ENCODE results near the gene CCT6B. TPM values are rescaled to one million over a fixed set of nuclear protein-coding genes. Genes with fewer than 3 reads are reported as not detected.
"Not testable (repeated sequence)": the region's sequence is repeated elsewhere in the genome, so short reads cannot be mapped to it uniquely, and the experiment has no call there.

Gene CCT6B
- total RNA-seq, 1 donor from 2014 or later: 3.1 TPM

- Histone ChIP-seq H3K27ac (ENCODE audit: low read depth, low read length) (peak overlapping the region; percentile 96), H3K9ac (ENCODE audit: low read depth in 1 of 3, low read length in 3 of 3) (peak overlapping the region; percentile 69 to 91 (median 86)), H3K4me3 (ENCODE audit: low read length in 3 of 3) (peak overlapping the region; percentile 68 to 81 (median 79)), H3K36me3 (ENCODE audit: control insufficient read depth in 3 of 3, insufficient read depth in 3 of 3, low read length in 3 of 3) (peaks cover 2 to 13% (median 10%) of the 10 kb centered on the region in 3 donors), H3K27me3 (ENCODE audit: control insufficient read depth in 3 of 3, insufficient read depth in 3 of 3, low read length in 3 of 3) (no peaks in the 10 kb centered on the region), H3K4me1 (ENCODE audit: control insufficient read depth in 3 of 3, insufficient read depth in 3 of 3, low read length in 3 of 3) (peaks cover 13 to 27% (median 19%) of the 10 kb centered on the region in 3 donors), H3K9me3 (ENCODE audit: control insufficient read depth in 3 of 3, low read length in 3 of 3) (no peaks in the 10 kb centered on the region)
These were observed 20.4 kb upstream of the CCT6B start for GRCh38 chr17:34981538-34982241.

- H3K27ac ChIP-seq (ENCODE audit: low read depth, low read length): peak overlapping the region; percentile 96
- H3K9ac ChIP-seq (ENCODE audit: low read depth in 1 of 3, low read length in 3 of 3): peak overlapping the region; percentile 69 to 91 (median 86)
- H3K4me3 ChIP-seq (ENCODE audit: low read length in 3 of 3): peak overlapping the region; percentile 68 to 81 (median 79)
- H3K36me3 ChIP-seq (ENCODE audit: control insufficient read depth in 3 of 3, insufficient read depth in 3 of 3, low read length in 3 of 3): peaks cover 2 to 7% (median 7%) of the 10 kb centered on the region in 3 donors
- peaks cover 13 to 27% (median 19%) of the 10 kb centered on the region in 3 donors for H3K4me1 ChIP-seq (ENCODE audit: control insufficient read depth in 3 of 3, insufficient read depth in 3 of 3, low read length in 3 of 3)
- H3K9me3 ChIP-seq (ENCODE audit: control insufficient read depth in 3 of 3, low read length in 3 of 3): no peaks in the 10 kb centered on the region
- H3K27me3 ChIP-seq (ENCODE audit: control insufficient read depth in 3 of 3, insufficient read depth in 3 of 3, low read length in 3 of 3): no peaks in the 10 kb centered on the region
These were observed 19.6 kb upstream of the CCT6B start for GRCh38 chr17:34980681-34981537.

GRCh38 chr17:34980353-34980680, 19.1 kb upstream of the CCT6B start, which contains the start of gene LIG3:
Gene LIG3, plus strand, starts transcription at chr17:34980512. Its CDS starts 2,494 bp downstream, at chr17:34983006.
- peak within 1 kb of the TSS; percentile 68 to 81 (median 79) for H3K4me3 ChIP-seq (ENCODE audit: low read length in 3 of 3)
- H3K9me3 ChIP-seq (ENCODE audit: control insufficient read depth in 3 of 3, low read length in 3 of 3): no peaks in the 10 kb centered on the region
- no peaks in the 10 kb centered on the region for H3K27me3 ChIP-seq (ENCODE audit: control insufficient read depth in 3 of 3, insufficient read depth in 3 of 3, low read length in 3 of 3)
- peak within 1 kb of the TSS; percentile 96 for H3K27ac ChIP-seq (ENCODE audit: low read depth, low read length)
- peak within 1 kb of the TSS; percentile 69 to 91 (median 86) for H3K9ac ChIP-seq (ENCODE audit: low read depth in 1 of 3, low read length in 3 of 3)
- peaks cover 13 to 27% (median 19%) of the 10 kb centered on the region in 3 donors for H3K4me1 ChIP-seq (ENCODE audit: control insufficient read depth in 3 of 3, insufficient read depth in 3 of 3, low read length in 3 of 3)
- H3K36me3 ChIP-seq (ENCODE audit: control insufficient read depth in 3 of 3, insufficient read depth in 3 of 3, low read length in 3 of 3): peaks cover 2 to 7% (median 2%) of the 10 kb centered on the region in 3 donors

- peak overlapping the region; percentile 69 to 91 (median 86) for H3K9ac ChIP-seq (ENCODE audit: low read depth in 1 of 3, low read length in 3 of 3)
- H3K4me1 ChIP-seq (ENCODE audit: control insufficient read depth in 3 of 3, insufficient read depth in 3 of 3, low read length in 3 of 3): peaks cover 13 to 27% (median 19%) of the 10 kb centered on the region in 3 donors
- peaks cover 2 to 7% (median 2%) of the 10 kb centered on the region in 3 donors for H3K36me3 ChIP-seq (ENCODE audit: control insufficient read depth in 3 of 3, insufficient read depth in 3 of 3, low read length in 3 of 3)
- H3K9me3 ChIP-seq (ENCODE audit: control insufficient read depth in 3 of 3, low read length in 3 of 3): no peaks in the 10 kb centered on the region
- peak overlapping the region; percentile 68 to 79 (median 70) for H3K4me3 ChIP-seq (ENCODE audit: low read length in 3 of 3)
- H3K27me3 ChIP-seq (ENCODE audit: control insufficient read depth in 3 of 3, insufficient read depth in 3 of 3, low read length in 3 of 3): no peaks in the 10 kb centered on the region
- H3K27ac ChIP-seq (ENCODE audit: low read depth, low read length): peak overlapping the region; percentile 96
These were observed 18.5 kb upstream of the CCT6B start for GRCh38 chr17:34979650-34980352.

GRCh38 chr17:34979153-34979552, 17.9 kb upstream of the CCT6B start:
- peaks cover 2 to 5% (median 2%) of the 10 kb centered on the region in 3 donors for H3K36me3 ChIP-seq (ENCODE audit: control insufficient read depth in 3 of 3, insufficient read depth in 3 of 3, low read length in 3 of 3)
- no peaks in the 10 kb centered on the region for H3K27me3 ChIP-seq (ENCODE audit: control insufficient read depth in 3 of 3, insufficient read depth in 3 of 3, low read length in 3 of 3)
- no peak overlapping the region for H3K4me3 ChIP-seq (ENCODE audit: low read length in 3 of 3)
- H3K27ac ChIP-seq (ENCODE audit: low read depth, low read length): peak overlapping the region; percentile 96
- peaks cover 13 to 27% (median 19%) of the 10 kb centered on the region in 3 donors for H3K4me1 ChIP-seq (ENCODE audit: control insufficient read depth in 3 of 3, insufficient read depth in 3 of 3, low read length in 3 of 3)
- no peak overlapping the region for H3K9ac ChIP-seq (ENCODE audit: low read depth in 1 of 3, low read length in 3 of 3)
- H3K9me3 ChIP-seq (ENCODE audit: control insufficient read depth in 3 of 3, low read length in 3 of 3): no peaks in the 10 kb centered on the region

GRCh38 chr17:34974794-34975785, 13.8 kb upstream of the CCT6B start:
- no peak overlapping the region for H3K27ac ChIP-seq (ENCODE audit: low read depth, low read length)
- no peak overlapping the region for H3K4me3 ChIP-seq (ENCODE audit: low read length in 3 of 3)
- H3K9ac ChIP-seq (ENCODE audit: low read depth in 1 of 3, low read length in 3 of 3): no peak overlapping the region
- H3K4me1 ChIP-seq (ENCODE audit: control insufficient read depth in 3 of 3, insufficient read depth in 3 of 3, low read length in 3 of 3): peaks cover 7 to 8% (median 8%) of the 10 kb centered on the region in 3 donors
- no peaks in the 10 kb centered on the region for H3K36me3 ChIP-seq (ENCODE audit: control insufficient read depth in 3 of 3, insufficient read depth in 3 of 3, low read length in 3 of 3)
- H3K9me3 ChIP-seq (ENCODE audit: control insufficient read depth in 3 of 3, low read length in 3 of 3): no peaks in the 10 kb centered on the region
- no peaks in the 10 kb centered on the region for H3K27me3 ChIP-seq (ENCODE audit: control insufficient read depth in 3 of 3, insufficient read depth in 3 of 3, low read length in 3 of 3)

- Histone ChIP-seq H3K4me1 (ENCODE audit: control insufficient read depth in 3 of 3, insufficient read depth in 3 of 3, low read length in 3 of 3) (peaks cover 0 to under 1% (median 0%) of the 10 kb centered on the region in 3 donors), H3K9ac (ENCODE audit: low read depth in 1 of 3, low read length in 3 of 3) (no peak overlapping the region), H3K36me3 (ENCODE audit: control insufficient read depth in 3 of 3, insufficient read depth in 3 of 3, low read length in 3 of 3) (peaks cover 0 to 3% (median 0%) of the 10 kb centered on the region in 3 donors), H3K27ac (ENCODE audit: low read depth, low read length) (no peak overlapping the region), H3K27me3 (ENCODE audit: control insufficient read depth in 3 of 3, insufficient read depth in 3 of 3, low read length in 3 of 3) (no peaks in the 10 kb centered on the region), H3K9me3 (ENCODE audit: control insufficient read depth in 3 of 3, low read length in 3 of 3) (no peaks in the 10 kb centered on the region), H3K4me3 (ENCODE audit: low read length in 3 of 3) (no peak overlapping the region)
These were observed 12.9 kb upstream of the CCT6B start for GRCh38 chr17:34974179-34974578.

- no peak overlapping the region for H3K27ac ChIP-seq (ENCODE audit: low read depth, low read length)
- H3K36me3 ChIP-seq (ENCODE audit: control insufficient read depth in 3 of 3, insufficient read depth in 3 of 3, low read length in 3 of 3): no peaks in the 10 kb centered on the region
- H3K4me3 ChIP-seq (ENCODE audit: low read length in 3 of 3): no peak overlapping the region
- H3K4me1 ChIP-seq (ENCODE audit: control insufficient read depth in 3 of 3, insufficient read depth in 3 of 3, low read length in 3 of 3): peaks cover 17 to 22% (median 19%) of the 10 kb centered on the region in 3 donors
- no peaks in the 10 kb centered on the region for H3K27me3 ChIP-seq (ENCODE audit: control insufficient read depth in 3 of 3, insufficient read depth in 3 of 3, low read length in 3 of 3)
- no peak overlapping the region for H3K9ac ChIP-seq (ENCODE audit: low read depth in 1 of 3, low read length in 3 of 3)
- H3K9me3 ChIP-seq (ENCODE audit: control insufficient read depth in 3 of 3, low read length in 3 of 3): no peaks in the 10 kb centered on the region
These were observed 2.8 kb downstream of the CCT6B start for GRCh38 chr17:34958438-34958837.

GRCh38 chr17:34950780-34951179, 10.5 kb downstream of the CCT6B start:
- not testable (repeated sequence) for H3K9me3 ChIP-seq (ENCODE audit: control insufficient read depth in 3 of 3, low read length in 3 of 3); H3K4me1 ChIP-seq (ENCODE audit: control insufficient read depth in 3 of 3, insufficient read depth in 3 of 3, low read length in 3 of 3); H3K27me3 ChIP-seq (ENCODE audit: control insufficient read depth in 3 of 3, insufficient read depth in 3 of 3, low read length in 3 of 3); H3K27ac ChIP-seq (ENCODE audit: low read depth, low read length); H3K36me3 ChIP-seq (ENCODE audit: control insufficient read depth in 3 of 3, insufficient read depth in 3 of 3, low read length in 3 of 3); H3K4me3 ChIP-seq (ENCODE audit: low read length in 3 of 3); H3K9ac ChIP-seq (ENCODE audit: low read depth in 1 of 3, low read length in 3 of 3)
